IMR-90 (cell line): Measurements from ENCODE around the gene LARP4B. TPM values are rescaled to one million over a fixed set of nuclear protein-coding genes. Genes with fewer than 3 reads are reported as not detected.

Experiments
- ATAC-seq: fragments of 200-7000 bp; cut with Tn5 transposase; 2 replicates; pipeline ENCODE4 v1.9.1; 2020; ENCODE audit warnings: low read depth, mild to moderate bottlenecking, moderate library complexity
- BruUV-seq: library from RNA; stranded (reverse); fragments of 400-500 nt; replicated peaks from 2 replicates; lab custom pipeline; 2021; lab: Mats Ljungman, UMichigan
- CTCF ChIA-PET: fragments of 300-600 bp; formaldehyde crosslinking; extraction: SDS; loops from one replicate; lab custom pipeline; 2021; ENCODE audit warnings: antibody characterized with exemption; lab: Yijun Ruan, JAX
- POLR2A ChIA-PET: fragments of 300-600 bp; sonication (Branson Sonifier 250); formaldehyde crosslinking; loops from one replicate; lab custom pipeline; 2022; ENCODE audit warnings: antibody characterized with exemption; ENCODE audit not compliant: unreplicated experiment; lab: Charles Lee
- DNase-seq: peaks from one replicate; pipeline ENCODE4 v3.0.0; 2013
- H2AFZ ChIP-seq: replicated peaks from 2 replicates; pipeline ENCODE3; 2013; ENCODE audit warnings: low read length, mild to moderate bottlenecking; ENCODE audit not compliant: poor library complexity
- H2AK5ac ChIP-seq: 2 replicates; pipeline ENCODE4 v1.6.1; 2013; ENCODE audit warnings: low read depth, low read length, inconsistent platforms
- H2AK9ac ChIP-seq: replicated peaks from 2 replicates; pipeline ENCODE3; 2013; ENCODE audit warnings: mild to moderate bottlenecking, low read depth, low read length, moderate library complexity; ENCODE audit not compliant: poor library complexity
- H2BK120ac ChIP-seq: 2 replicates; pipeline ENCODE4 v1.6.1; 2013; ENCODE audit warnings: low read depth, low read length, inconsistent platforms
- H2BK15ac ChIP-seq: 3 replicates; pipeline ENCODE4 v1.6.1; 2013; ENCODE audit warnings: low read depth, low read length, inconsistent platforms
- H2BK20ac ChIP-seq: 2 replicates; pipeline ENCODE4 v1.6.1; 2013; ENCODE audit warnings: low read depth, mild to moderate bottlenecking, inconsistent platforms, low read length, moderate library complexity
- H2BK5ac ChIP-seq: 2 replicates; pipeline ENCODE4 v1.6.1; 2013; ENCODE audit warnings: mild to moderate bottlenecking, low read depth, low read length, inconsistent platforms; ENCODE audit not compliant: poor library complexity, severe bottlenecking
- H3K14ac ChIP-seq: replicated peaks from 2 replicates; pipeline ENCODE4 v1.6.1; 2013; ENCODE audit warnings: low read depth, low read length, inconsistent platforms
- H3K18ac ChIP-seq: 2 replicates; pipeline ENCODE4 v1.6.1; 2013; ENCODE audit warnings: low read depth, low read length, control low read depth
- H3K23ac ChIP-seq: 2 replicates; pipeline ENCODE4 v1.6.1; 2013; ENCODE audit warnings: low read depth, low read length, inconsistent platforms
- H3K27ac ChIP-seq: 2 replicates; pipeline ENCODE4 v1.5.1; 2013; ENCODE audit warnings: mild to moderate bottlenecking, control low read depth, low read length; ENCODE audit not compliant: insufficient read depth
- H3K27me3 ChIP-seq: 2 replicates; pipeline ENCODE4 v1.6.1; 2013; ENCODE audit warnings: low read length; ENCODE audit not compliant: control insufficient read depth, insufficient read depth
- H3K36me3 ChIP-seq: 2 replicates; pipeline ENCODE4 v1.6.1; 2013; ENCODE audit warnings: low read length, mixed read lengths; ENCODE audit not compliant: control insufficient read depth, insufficient read depth
- H3K4ac ChIP-seq: 2 replicates; pipeline ENCODE4 v1.6.1; 2013; ENCODE audit warnings: low read depth, low read length, inconsistent platforms
- H3K4me1 ChIP-seq: 2 replicates; pipeline ENCODE4 v1.6.1; 2013; ENCODE audit warnings: low read length, mixed read lengths; ENCODE audit not compliant: control insufficient read depth, insufficient read depth
- H3K4me2 ChIP-seq: 2 replicates; pipeline ENCODE4 v1.6.1; 2013; ENCODE audit warnings: low read depth, mild to moderate bottlenecking, control low read depth, low read length, moderate library complexity
- H3K4me3 ChIP-seq: 2 replicates; pipeline ENCODE4 v1.5.1; 2013; ENCODE audit warnings: low read depth, mild to moderate bottlenecking, control low read depth, low read length, moderate library complexity; ENCODE audit not compliant: insufficient read depth
- H3K56ac ChIP-seq: 2 replicates; pipeline ENCODE4 v1.6.1; 2013; ENCODE audit warnings: low read length, inconsistent platforms; ENCODE audit not compliant: insufficient read depth; ENCODE audit errors: extremely low read depth
- H3K79me1 ChIP-seq, 2 experiments: 2 replicates each; pipeline ENCODE4 v1.6.1; 2013; ENCODE audit warnings: low read length in 2 of 2, inconsistent platforms in 1 of 2, low read depth in 1 of 2
- H3K9ac ChIP-seq: 2 replicates; pipeline ENCODE4 v1.6.1; 2013; ENCODE audit warnings: low read depth, low read length, control low read depth
- H3K9me1 ChIP-seq: 2 replicates; pipeline ENCODE4 v1.6.1; 2013; ENCODE audit warnings: low read length, inconsistent platforms; ENCODE audit not compliant: insufficient read depth
- H3K9me3 ChIP-seq: 2 replicates; pipeline ENCODE4 v1.6.1; 2013; ENCODE audit warnings: low read length; ENCODE audit not compliant: control insufficient read depth, insufficient read depth
- H4K20me1 ChIP-seq: 2 replicates; pipeline ENCODE4 v1.6.1; 2013; ENCODE audit warnings: low read length, inconsistent platforms; ENCODE audit not compliant: insufficient read depth
- H4K5ac ChIP-seq: 2 replicates; pipeline ENCODE4 v1.6.1; 2013; ENCODE audit warnings: mild to moderate bottlenecking, low read depth, low read length, control low read depth
- H4K8ac ChIP-seq, 2 experiments: 2 replicates each; pipeline ENCODE4 v1.6.1; 2013; ENCODE audit warnings: low read depth in 2 of 2, low read length in 2 of 2, control low read depth in 1 of 2, inconsistent platforms in 1 of 2
- H4K91ac ChIP-seq: 2 replicates; pipeline ENCODE4 v1.6.1; 2013; ENCODE audit warnings: low read depth, low read length, inconsistent platforms; ENCODE audit not compliant: insufficient read depth
- BHLHE40 ChIP-seq: fragments of 150-350 bp; IDR thresholded peaks from 2 replicates; pipeline ENCODE4 v1.6.1; 2016; ENCODE audit warnings: mild to moderate bottlenecking, low read depth, low read length
- CEBPB ChIP-seq: IDR thresholded peaks from 2 replicates; pipeline ENCODE4 v1.6.1; 2012; ENCODE audit warnings: low read depth, low read length, improper control_type of control experiment
- CHD1 ChIP-seq: IDR thresholded peaks from 2 replicates; pipeline ENCODE4 v1.6.1; 2012; ENCODE audit warnings: low read depth, low read length, improper control_type of control experiment
- FOS ChIP-seq: fragments of 150-350 bp; IDR thresholded peaks from 2 replicates; pipeline ENCODE4 v1.6.1; 2016; ENCODE audit warnings: low read depth, low read length
- MAFK ChIP-seq: IDR thresholded peaks from 2 replicates; pipeline ENCODE4 v1.6.1; 2012; ENCODE audit warnings: low read depth, low read length, improper control_type of control experiment
- MAZ ChIP-seq: IDR thresholded peaks from 2 replicates; pipeline ENCODE4 v1.6.1; 2012; ENCODE audit warnings: low read depth, mild to moderate bottlenecking, low read length, improper control_type of control experiment, moderate library complexity, borderline replicate concordance
- MXI1 ChIP-seq: IDR thresholded peaks from 2 replicates; pipeline ENCODE4 v1.6.1; 2012; ENCODE audit warnings: low read depth, mild to moderate bottlenecking, low read length, moderate library complexity, borderline replicate concordance
- NFE2L2 ChIP-seq: fragments of 150-350 bp; IDR thresholded peaks from 2 replicates; pipeline ENCODE4 v1.6.1; 2016; ENCODE audit warnings: low read depth, mild to moderate bottlenecking, low read length
- POLR2A ChIP-seq: IDR thresholded peaks from 2 replicates; pipeline ENCODE4 v1.6.1; 2012; ENCODE audit warnings: mild to moderate bottlenecking, low read depth, low read length
- RAD21 ChIP-seq: IDR thresholded peaks from 2 replicates; pipeline ENCODE4 v1.6.1; 2012; ENCODE audit warnings: low read length, improper control_type of control experiment
- RCOR1 ChIP-seq: IDR thresholded peaks from 2 replicates; pipeline ENCODE4 v1.6.1; 2012; ENCODE audit warnings: mild to moderate bottlenecking, low read length, improper control_type of control experiment; ENCODE audit not compliant: insufficient replicate concordance
- RFX5 ChIP-seq: IDR thresholded peaks from 2 replicates; pipeline ENCODE4 v1.8.0; 2012; ENCODE audit warnings: low read depth, mild to moderate bottlenecking, low read length, moderate library complexity
- SMC3 ChIP-seq: fragments of 150-350 bp; IDR thresholded peaks from 2 replicates; pipeline ENCODE4 v1.6.1; 2016; ENCODE audit warnings: low read depth, mild to moderate bottlenecking, antibody characterized with exemption, low read length, moderate library complexity
- WGBS, 2 experiments: methylation state at CpG; one replicate each; pipeline versions ENCODE4 v1.1.5 to v1.1.7; 2013; ENCODE audit warnings: missing lambda C conversion rate in 2 of 2; ENCODE audit not compliant: insufficient read length in 1 of 2; ENCODE audit errors: extremely low coverage in 2 of 2; 5-methylcytosine and 5-hydroxymethylcytosine counted together
- dilution Hi-C: fragments of 300-500 bp; cut with HindIII; formaldehyde crosslinking; loops from one replicate; pipeline ENCODE4 v1.14.3; 2018; ENCODE audit warnings: low sequenced_read_pairs; ENCODE audit not compliant: unreplicated experiment
- in situ Hi-C: fragments of 300-500 bp; cut with MboI; formaldehyde crosslinking; loops from 3 replicates; pipeline ENCODE4 v1.14.3; 2019; ENCODE audit warnings: low sequenced_read_pairs, inconsistent platforms, mixed read lengths
- intact Hi-C: fragments of 100-400 bp; cut with micrococcal nuclease; formaldehyde crosslinking; loops from 2 replicates; pipeline ENCODE4 v1.10.0; 2022
- polyA plus RNA-seq, 3 experiments: library from polyadenylated mRNA; depleted of rRNA; stranded (reverse); fragments of >200 nt; gene quantifications; 2 replicates each; pipeline ENCODE4 v1.2.3, GENCODE V29; 2012; ENCODE audit warnings: low replicate concordance in 1 of 3
- total RNA-seq: library from RNA; depleted of rRNA; stranded (reverse); fragments of >200 nt; gene quantifications from 2 replicates; pipeline ENCODE4 v1.2.3, GENCODE V29; 2012
- TF ChIP-seq, protein P1 (sequence below): fragments of 150-350 bp; IDR thresholded peaks from 2 replicates; pipeline ENCODE4 v1.6.1; 2016; ENCODE audit warnings: low read depth, mild to moderate bottlenecking, low read length, moderate library complexity, borderline replicate concordance
- TF ChIP-seq, protein P2 (sequence below): conservative IDR thresholded peaks from 2 replicates; pipeline ENCODE4 v1.5.1; 2012; ENCODE audit warnings: mild to moderate bottlenecking, low read depth, low read length, improper control_type of control experiment
- TF ChIP-seq, protein P3 (sequence below): fragments of 150-350 bp; IDR thresholded peaks from 2 replicates; pipeline ENCODE4 v1.6.1; 2017; ENCODE audit warnings: mild to moderate bottlenecking, antibody characterized with exemption, low read length, low read depth

The LARP4B gene
- total and polyA plus RNA-seq, 2 of the 4 experiments (the other 2 are of a cell fraction): 24.3 to 25.5 TPM

DNA sequence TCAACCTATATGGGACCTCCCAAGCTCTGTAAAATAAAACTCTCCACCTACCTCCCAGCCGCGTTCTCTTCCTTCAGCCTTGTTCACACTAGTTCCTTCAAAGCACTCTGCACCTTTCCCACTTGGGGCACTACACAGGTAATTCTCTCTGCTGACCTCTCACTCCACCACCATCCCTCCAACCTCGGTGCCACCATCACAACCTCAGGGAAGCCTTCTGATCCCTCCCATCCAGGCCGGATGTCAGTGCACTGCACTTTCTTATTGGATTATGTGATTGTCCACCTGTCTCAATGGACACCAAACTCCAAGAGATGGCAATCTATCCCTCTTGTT lies 7.0 kb downstream of the LARP4B start:
- Histone ChIP-seq H3K9me3 (no peaks in the 10 kb centered on the region), H3K4me3 (no peak overlapping the region), H3K14ac (no peak overlapping the region), H3K4me2 (no peak overlapping the region), H3K27ac (no peak overlapping the region), H4K91ac (no peak overlapping the region), H3K56ac (no peak overlapping the region), H3K36me3 (peaks cover 4% of the 10 kb centered on the region; the same call in 1 of the 2 replicates), H2AK9ac (no peak overlapping the region), H3K4me1 (peaks cover 12% of the 10 kb centered on the region), H3K9me1 (peaks cover 23% of the 10 kb centered on the region), H3K4ac (no peak overlapping the region), H2BK5ac (no peak overlapping the region), H2BK15ac (no peak overlapping the region), H4K20me1 (peaks cover 97% of the 10 kb centered on the region), H3K23ac (no peak overlapping the region), H3K9ac (no peak overlapping the region), H2AK5ac (no peak overlapping the region), H2BK120ac (no peak overlapping the region), H2AFZ (no peak overlapping the region), H2BK20ac (no peak overlapping the region), H4K5ac (no peak overlapping the region), H3K27me3 (no peaks in the 10 kb centered on the region), H3K79me1 (peaks cover 0 to 41% of the 10 kb centered on the region in 2 experiments; a peak in 2 of 4 replicates), H4K8ac (no peak overlapping the region), H3K18ac (no peak overlapping the region)
- no peak for ATAC-seq
- BruUV-seq: no TSS peak
- dilution Hi-C loops: no loop called here
- intact Hi-C loops: no loop called here
- DNase-seq: no peak
- 69% methylated on average over 2 of the region's 4 CpGs; no CpG with 5 or more reads in 1 of the 2 experiments for WGBS, 2 experiments
- ChIA-PET POLR2A (no interaction called here), CTCF (no interaction called here)
- TF ChIP-seq FOS (no peak), RCOR1 (no peak), MAFK (no peak), CHD1 (no peak), BHLHE40 (no peak), CEBPB (no peak), SMC3 (no peak), POLR2A (no peak), MXI1 (no peak), NFE2L2 (no peak), MAZ (no peak), RAD21 (no peak), RFX5 (no peak)
- TF ChIP-seq, protein P1, sequence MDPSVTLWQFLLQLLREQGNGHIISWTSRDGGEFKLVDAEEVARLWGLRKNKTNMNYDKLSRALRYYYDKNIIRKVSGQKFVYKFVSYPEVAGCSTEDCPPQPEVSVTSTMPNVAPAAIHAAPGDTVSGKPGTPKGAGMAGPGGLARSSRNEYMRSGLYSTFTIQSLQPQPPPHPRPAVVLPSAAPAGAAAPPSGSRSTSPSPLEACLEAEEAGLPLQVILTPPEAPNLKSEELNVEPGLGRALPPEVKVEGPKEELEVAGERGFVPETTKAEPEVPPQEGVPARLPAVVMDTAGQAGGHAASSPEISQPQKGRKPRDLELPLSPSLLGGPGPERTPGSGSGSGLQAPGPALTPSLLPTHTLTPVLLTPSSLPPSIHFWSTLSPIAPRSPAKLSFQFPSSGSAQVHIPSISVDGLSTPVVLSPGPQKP: no peak
- TF ChIP-seq, protein P2, sequence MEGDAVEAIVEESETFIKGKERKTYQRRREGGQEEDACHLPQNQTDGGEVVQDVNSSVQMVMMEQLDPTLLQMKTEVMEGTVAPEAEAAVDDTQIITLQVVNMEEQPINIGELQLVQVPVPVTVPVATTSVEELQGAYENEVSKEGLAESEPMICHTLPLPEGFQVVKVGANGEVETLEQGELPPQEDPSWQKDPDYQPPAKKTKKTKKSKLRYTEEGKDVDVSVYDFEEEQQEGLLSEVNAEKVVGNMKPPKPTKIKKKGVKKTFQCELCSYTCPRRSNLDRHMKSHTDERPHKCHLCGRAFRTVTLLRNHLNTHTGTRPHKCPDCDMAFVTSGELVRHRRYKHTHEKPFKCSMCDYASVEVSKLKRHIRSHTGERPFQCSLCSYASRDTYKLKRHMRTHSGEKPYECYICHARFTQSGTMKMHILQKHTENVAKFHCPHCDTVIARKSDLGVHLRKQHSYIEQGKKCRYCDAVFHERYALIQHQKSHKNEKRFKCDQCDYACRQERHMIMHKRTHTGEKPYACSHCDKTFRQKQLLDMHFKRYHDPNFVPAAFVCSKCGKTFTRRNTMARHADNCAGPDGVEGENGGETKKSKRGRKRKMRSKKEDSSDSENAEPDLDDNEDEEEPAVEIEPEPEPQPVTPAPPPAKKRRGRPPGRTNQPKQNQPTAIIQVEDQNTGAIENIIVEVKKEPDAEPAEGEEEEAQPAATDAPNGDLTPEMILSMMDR: no peak
- TF ChIP-seq, protein P3, sequence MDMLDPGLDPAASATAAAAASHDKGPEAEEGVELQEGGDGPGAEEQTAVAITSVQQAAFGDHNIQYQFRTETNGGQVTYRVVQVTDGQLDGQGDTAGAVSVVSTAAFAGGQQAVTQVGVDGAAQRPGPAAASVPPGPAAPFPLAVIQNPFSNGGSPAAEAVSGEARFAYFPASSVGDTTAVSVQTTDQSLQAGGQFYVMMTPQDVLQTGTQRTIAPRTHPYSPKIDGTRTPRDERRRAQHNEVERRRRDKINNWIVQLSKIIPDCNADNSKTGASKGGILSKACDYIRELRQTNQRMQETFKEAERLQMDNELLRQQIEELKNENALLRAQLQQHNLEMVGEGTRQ: no peak
- in situ Hi-C loops: no loop called here
